Body of pancreas (tissue), 4 donors: ENCODE measurements around the gene EFS.

Experiments
- POLR2A ChIP-seq, 3 donors: fragments of 450-650 bp; IDR thresholded peaks; one replicate each; pipeline ENCODE4 v1.6.1; 2016; ENCODE audit warnings: antibody characterized with exemption in 3 of 3, mild to moderate bottlenecking in 2 of 3
- TF ChIP-seq, protein P1 (sequence below), 7 experiments: fragments of 450-650 bp in 4 of 7; fragments of 200-600 bp in 3 of 7; sonication (generic) in 3 of 7; IDR thresholded peaks; one replicate each; pipeline ENCODE4 v1.5.1; 2016 to 2019; ENCODE audit warnings: antibody characterized with exemption in 7 of 7

DNA sequence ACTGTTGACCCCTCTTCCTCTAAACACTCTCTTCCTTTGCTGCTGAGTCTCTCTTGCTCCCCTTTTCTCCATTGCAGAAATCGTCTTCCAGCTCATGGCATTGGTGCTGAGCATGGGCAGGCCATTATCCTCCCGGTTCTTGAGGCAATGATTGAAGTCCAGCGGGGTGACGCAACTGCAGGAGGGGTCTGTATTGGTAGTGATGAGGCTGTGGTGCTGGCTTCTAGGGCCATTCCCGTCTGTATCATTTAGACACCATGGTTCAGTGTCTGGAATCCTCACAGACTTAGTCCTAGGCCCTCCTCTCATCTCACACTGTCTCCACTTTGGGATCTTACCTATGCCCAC, 11.6 kb downstream of the EFS start:
- TF ChIP-seq, protein P1, sequence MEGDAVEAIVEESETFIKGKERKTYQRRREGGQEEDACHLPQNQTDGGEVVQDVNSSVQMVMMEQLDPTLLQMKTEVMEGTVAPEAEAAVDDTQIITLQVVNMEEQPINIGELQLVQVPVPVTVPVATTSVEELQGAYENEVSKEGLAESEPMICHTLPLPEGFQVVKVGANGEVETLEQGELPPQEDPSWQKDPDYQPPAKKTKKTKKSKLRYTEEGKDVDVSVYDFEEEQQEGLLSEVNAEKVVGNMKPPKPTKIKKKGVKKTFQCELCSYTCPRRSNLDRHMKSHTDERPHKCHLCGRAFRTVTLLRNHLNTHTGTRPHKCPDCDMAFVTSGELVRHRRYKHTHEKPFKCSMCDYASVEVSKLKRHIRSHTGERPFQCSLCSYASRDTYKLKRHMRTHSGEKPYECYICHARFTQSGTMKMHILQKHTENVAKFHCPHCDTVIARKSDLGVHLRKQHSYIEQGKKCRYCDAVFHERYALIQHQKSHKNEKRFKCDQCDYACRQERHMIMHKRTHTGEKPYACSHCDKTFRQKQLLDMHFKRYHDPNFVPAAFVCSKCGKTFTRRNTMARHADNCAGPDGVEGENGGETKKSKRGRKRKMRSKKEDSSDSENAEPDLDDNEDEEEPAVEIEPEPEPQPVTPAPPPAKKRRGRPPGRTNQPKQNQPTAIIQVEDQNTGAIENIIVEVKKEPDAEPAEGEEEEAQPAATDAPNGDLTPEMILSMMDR (IDR thresholded peaks at IDR 0.05), result no peak
- TF ChIP-seq POLR2A (IDR thresholded peaks at IDR 0.05), result no peak
